Measurements from ENCODE around the gene CD3E. TPM values are rescaled to one million over a fixed set of nuclear protein-coding genes. Genes with fewer than 3 reads are reported as not detected.

CD3E gene
- total and polyA plus RNA-seq, 11 donors, result 0.17 to 12.0 (median 0.45) TPM; not detected in 1

GRCh38 chr11:118282606-118283005, 21.9 kb upstream of the CD3E start:
- intact Hi-C loops (cut with DNase I), result no loop called here
- ATAC-seq (no peak), DNase-seq (no peak)
- TF ChIP-seq CTCF (IDR thresholded peaks at IDR 0.05) (no peak), POLR2A (IDR thresholded peaks at IDR 0.05) (no peak)
- 70 to 90% (median 72%) methylated on average over 6 of the region's 6 CpGs for WGBS, 4 donors
- H3K36me3 ChIP-seq, result no peaks in the 10 kb centered on the region
- peaks cover 0 to 5% (median 0%) of the 10 kb centered on the region in 12 donors for H3K4me1 ChIP-seq
- no peaks in the 10 kb centered on the region for H3K27me3 ChIP-seq
- no peak overlapping the region for H3K4me3 ChIP-seq
- peaks cover 0 to 4% (median 0%) of the 10 kb centered on the region in 12 donors for H3K9me3 ChIP-seq
- H3K27ac ChIP-seq, result no peak overlapping the region

GRCh38 chr11:118283037-118283636, 21.4 kb upstream of the CD3E start:
- ATAC-seq (no peak), DNase-seq (no peak)
- intact Hi-C loops (cut with DNase I), result no loop called here
- WGBS, 4 donors, result 76 to 79% (median 77%) methylated on average over 5 of the region's 5 CpGs
- Histone ChIP-seq H3K27me3 (no peaks in the 10 kb centered on the region), H3K4me1 (no peaks in the 10 kb centered on the region), H3K36me3 (no peaks in the 10 kb centered on the region), H3K27ac (no peak overlapping the region), H3K9me3 (peaks cover 0 to 4% (median 0%) of the 10 kb centered on the region in 12 donors), H3K4me3 (no peak overlapping the region)
- TF ChIP-seq CTCF (IDR thresholded peaks at IDR 0.05), result no peak
- no peak for TF ChIP-seq POLR2A (IDR thresholded peaks at IDR 0.05)

GRCh38 chr11:118283756-118284350, 20.7 kb upstream of the CD3E start:
- Histone ChIP-seq H3K27me3 (no peaks in the 10 kb centered on the region), H3K4me1 (no peaks in the 10 kb centered on the region), H3K4me3 (no peak overlapping the region), H3K9me3 (peaks cover 0 to 4% (median 0%) of the 10 kb centered on the region in 12 donors), H3K36me3 (no peaks in the 10 kb centered on the region), H3K27ac (no peak overlapping the region)
- intact Hi-C loops (cut with DNase I), result no loop called here
- ATAC-seq, result no peak
- no peak for DNase-seq
- 68 to 74% (median 70%) methylated on average over 4 of the region's 4 CpGs for WGBS, 4 donors
- TF ChIP-seq POLR2A (IDR thresholded peaks at IDR 0.05) (no peak), CTCF (IDR thresholded peaks at IDR 0.05) (no peak)

GRCh38 chr11:118286545-118286944, 18.0 kb upstream of the CD3E start:
- Histone ChIP-seq H3K36me3 (no peaks in the 10 kb centered on the region), H3K27me3 (no peaks in the 10 kb centered on the region), H3K4me1 (no peaks in the 10 kb centered on the region), H3K27ac (no peak overlapping the region), H3K9me3 (peaks cover 0 to 4% (median 0%) of the 10 kb centered on the region in 12 donors), H3K4me3 (no peak overlapping the region)
- DNase-seq, result no peak
- no peak for ATAC-seq
- intact Hi-C loops (cut with DNase I), result no loop called here
- TF ChIP-seq CTCF (IDR thresholded peaks at IDR 0.05), result no peak
- TF ChIP-seq POLR2A (IDR thresholded peaks at IDR 0.05), result no peak
- WGBS, 4 donors, result 79 to 86% (median 83%) methylated on average over 2 of the region's 2 CpGs

Measured in heart left ventricle (tissue), 16 donors.